IMR-90 (cell line): ENCODE data around the gene CTAGE8. TPM values are rescaled to one million over a fixed set of nuclear protein-coding genes. Genes with fewer than 3 reads are reported as not detected.
"Not testable (repeated sequence)": the region's sequence is repeated elsewhere in the genome, so short reads cannot be mapped to it uniquely, and the experiment has no call there.

ENCODE experiments used
- ATAC-seq: fragments of 200-7000 bp; cut with Tn5 transposase; 2 replicates; pipeline ENCODE4 v1.9.1; 2020; ENCODE audit warnings: low read depth, mild to moderate bottlenecking, moderate library complexity
- BruUV-seq: library from RNA; stranded (reverse); fragments of 400-500 nt; replicated peaks from 2 replicates; lab custom pipeline; 2021; lab: Mats Ljungman, UMichigan
- CTCF ChIA-PET: fragments of 300-600 bp; formaldehyde crosslinking; extraction: SDS; loops from one replicate; lab custom pipeline; 2021; ENCODE audit warnings: antibody characterized with exemption; lab: Yijun Ruan, JAX
- POLR2A ChIA-PET: fragments of 300-600 bp; sonication (Branson Sonifier 250); formaldehyde crosslinking; loops from one replicate; lab custom pipeline; 2022; ENCODE audit warnings: antibody characterized with exemption; ENCODE audit not compliant: unreplicated experiment; lab: Charles Lee
- DNase-seq: peaks from one replicate; pipeline ENCODE4 v3.0.0; 2013
- H2AFZ ChIP-seq: replicated peaks from 2 replicates; pipeline ENCODE3; 2013; ENCODE audit warnings: low read length, mild to moderate bottlenecking; ENCODE audit not compliant: poor library complexity
- H2AK5ac ChIP-seq: 2 replicates; pipeline ENCODE4 v1.6.1; 2013; ENCODE audit warnings: low read depth, low read length, inconsistent platforms
- H2AK9ac ChIP-seq: replicated peaks from 2 replicates; pipeline ENCODE3; 2013; ENCODE audit warnings: mild to moderate bottlenecking, low read depth, low read length, moderate library complexity; ENCODE audit not compliant: poor library complexity
- H2BK120ac ChIP-seq: 2 replicates; pipeline ENCODE4 v1.6.1; 2013; ENCODE audit warnings: low read depth, low read length, inconsistent platforms
- H2BK15ac ChIP-seq: 3 replicates; pipeline ENCODE4 v1.6.1; 2013; ENCODE audit warnings: low read depth, low read length, inconsistent platforms
- H2BK20ac ChIP-seq: 2 replicates; pipeline ENCODE4 v1.6.1; 2013; ENCODE audit warnings: low read depth, mild to moderate bottlenecking, inconsistent platforms, low read length, moderate library complexity
- H2BK5ac ChIP-seq: 2 replicates; pipeline ENCODE4 v1.6.1; 2013; ENCODE audit warnings: mild to moderate bottlenecking, low read depth, low read length, inconsistent platforms; ENCODE audit not compliant: poor library complexity, severe bottlenecking
- H3K14ac ChIP-seq: replicated peaks from 2 replicates; pipeline ENCODE4 v1.6.1; 2013; ENCODE audit warnings: low read depth, low read length, inconsistent platforms
- H3K18ac ChIP-seq: 2 replicates; pipeline ENCODE4 v1.6.1; 2013; ENCODE audit warnings: low read depth, low read length, control low read depth
- H3K23ac ChIP-seq: 2 replicates; pipeline ENCODE4 v1.6.1; 2013; ENCODE audit warnings: low read depth, low read length, inconsistent platforms
- H3K27ac ChIP-seq: 2 replicates; pipeline ENCODE4 v1.5.1; 2013; ENCODE audit warnings: mild to moderate bottlenecking, control low read depth, low read length; ENCODE audit not compliant: insufficient read depth
- H3K27me3 ChIP-seq: 2 replicates; pipeline ENCODE4 v1.6.1; 2013; ENCODE audit warnings: low read length; ENCODE audit not compliant: control insufficient read depth, insufficient read depth
- H3K36me3 ChIP-seq: 2 replicates; pipeline ENCODE4 v1.6.1; 2013; ENCODE audit warnings: low read length, mixed read lengths; ENCODE audit not compliant: control insufficient read depth, insufficient read depth
- H3K4ac ChIP-seq: 2 replicates; pipeline ENCODE4 v1.6.1; 2013; ENCODE audit warnings: low read depth, low read length, inconsistent platforms
- H3K4me1 ChIP-seq: 2 replicates; pipeline ENCODE4 v1.6.1; 2013; ENCODE audit warnings: low read length, mixed read lengths; ENCODE audit not compliant: control insufficient read depth, insufficient read depth
- H3K4me2 ChIP-seq: 2 replicates; pipeline ENCODE4 v1.6.1; 2013; ENCODE audit warnings: low read depth, mild to moderate bottlenecking, control low read depth, low read length, moderate library complexity
- H3K4me3 ChIP-seq: 2 replicates; pipeline ENCODE4 v1.5.1; 2013; ENCODE audit warnings: low read depth, mild to moderate bottlenecking, control low read depth, low read length, moderate library complexity; ENCODE audit not compliant: insufficient read depth
- H3K56ac ChIP-seq: 2 replicates; pipeline ENCODE4 v1.6.1; 2013; ENCODE audit warnings: low read length, inconsistent platforms; ENCODE audit not compliant: insufficient read depth; ENCODE audit errors: extremely low read depth
- H3K79me1 ChIP-seq, 2 experiments: 2 replicates each; pipeline ENCODE4 v1.6.1; 2013; ENCODE audit warnings: low read length in 2 of 2, inconsistent platforms in 1 of 2, low read depth in 1 of 2
- H3K9ac ChIP-seq: 2 replicates; pipeline ENCODE4 v1.6.1; 2013; ENCODE audit warnings: low read depth, low read length, control low read depth
- H3K9me1 ChIP-seq: 2 replicates; pipeline ENCODE4 v1.6.1; 2013; ENCODE audit warnings: low read length, inconsistent platforms; ENCODE audit not compliant: insufficient read depth
- H3K9me3 ChIP-seq: 2 replicates; pipeline ENCODE4 v1.6.1; 2013; ENCODE audit warnings: low read length; ENCODE audit not compliant: control insufficient read depth, insufficient read depth
- H4K20me1 ChIP-seq: 2 replicates; pipeline ENCODE4 v1.6.1; 2013; ENCODE audit warnings: low read length, inconsistent platforms; ENCODE audit not compliant: insufficient read depth
- H4K5ac ChIP-seq: 2 replicates; pipeline ENCODE4 v1.6.1; 2013; ENCODE audit warnings: mild to moderate bottlenecking, low read depth, low read length, control low read depth
- H4K8ac ChIP-seq, 2 experiments: 2 replicates each; pipeline ENCODE4 v1.6.1; 2013; ENCODE audit warnings: low read depth in 2 of 2, low read length in 2 of 2, control low read depth in 1 of 2, inconsistent platforms in 1 of 2
- H4K91ac ChIP-seq: 2 replicates; pipeline ENCODE4 v1.6.1; 2013; ENCODE audit warnings: low read depth, low read length, inconsistent platforms; ENCODE audit not compliant: insufficient read depth
- WGBS, 2 experiments: methylation state at CpG; one replicate each; pipeline versions ENCODE4 v1.1.5 to v1.1.7; 2013; ENCODE audit warnings: missing lambda C conversion rate in 2 of 2; ENCODE audit not compliant: insufficient read length in 1 of 2; ENCODE audit errors: extremely low coverage in 2 of 2; 5-methylcytosine and 5-hydroxymethylcytosine counted together
- dilution Hi-C: fragments of 300-500 bp; cut with HindIII; formaldehyde crosslinking; loops from one replicate; pipeline ENCODE4 v1.14.3; 2018; ENCODE audit warnings: low sequenced_read_pairs; ENCODE audit not compliant: unreplicated experiment
- in situ Hi-C: fragments of 300-500 bp; cut with MboI; formaldehyde crosslinking; loops from 3 replicates; pipeline ENCODE4 v1.14.3; 2019; ENCODE audit warnings: low sequenced_read_pairs, inconsistent platforms, mixed read lengths
- intact Hi-C: fragments of 100-400 bp; cut with micrococcal nuclease; formaldehyde crosslinking; loops from 2 replicates; pipeline ENCODE4 v1.10.0; 2022
- polyA plus RNA-seq, 3 experiments: library from polyadenylated mRNA; depleted of rRNA; stranded (reverse); fragments of >200 nt; gene quantifications; 2 replicates each; pipeline ENCODE4 v1.2.3, GENCODE V29; 2012; ENCODE audit warnings: low replicate concordance in 1 of 3
- total RNA-seq: library from RNA; depleted of rRNA; stranded (reverse); fragments of >200 nt; gene quantifications from 2 replicates; pipeline ENCODE4 v1.2.3, GENCODE V29; 2012

CTAGE8 gene
- total and polyA plus RNA-seq, 2 of the 4 experiments (the other 2 are of a cell fraction): not detected

DNA sequence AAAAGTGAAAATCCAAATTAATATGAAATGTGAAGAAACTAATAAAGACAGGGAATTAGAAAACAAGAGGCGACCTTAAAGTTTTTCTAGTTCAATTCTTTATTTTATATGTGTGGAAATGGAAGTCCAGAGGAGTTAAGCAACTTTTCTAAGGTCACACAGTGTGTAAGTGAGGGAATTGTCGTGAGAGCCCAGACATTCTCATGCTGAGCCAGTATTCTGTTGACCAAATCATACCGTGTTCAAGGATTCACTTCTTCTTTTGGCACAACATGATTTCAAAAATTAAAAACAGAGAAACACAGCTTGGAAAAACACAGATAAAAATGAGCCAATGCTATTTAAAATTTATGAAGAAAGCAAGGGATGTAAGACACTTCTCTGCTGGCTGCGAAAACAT is 42.2 kb downstream of the CTAGE8 start:
- not testable (repeated sequence) for BruUV-seq, H2BK15ac ChIP-seq

DNA sequence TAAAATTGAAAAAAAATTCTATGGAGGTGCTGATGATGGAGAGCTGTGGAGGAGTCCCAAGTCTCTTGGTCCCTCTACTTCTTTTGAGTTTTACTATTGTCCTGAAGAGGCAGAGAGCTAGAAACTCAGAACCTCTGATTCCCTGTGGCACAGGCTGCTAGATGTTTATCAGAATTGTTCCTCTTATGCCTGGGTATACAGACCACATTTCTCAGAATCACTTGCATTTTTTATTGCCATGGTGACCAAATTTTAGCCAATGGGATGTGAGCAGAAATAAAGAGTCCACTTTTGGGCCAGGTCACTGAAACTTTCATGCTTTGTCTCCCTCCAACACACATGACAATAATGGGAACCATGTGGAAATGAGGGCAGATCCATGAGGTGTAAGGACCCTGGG is 45.4 kb downstream of the CTAGE8 start:
- H3K4me3 ChIP-seq, H2BK120ac ChIP-seq, H2BK5ac ChIP-seq, POLR2A ChIA-PET, H3K14ac ChIP-seq, H2AK9ac ChIP-seq, H3K79me1 ChIP-seq, H4K91ac ChIP-seq, DNase-seq, H3K18ac ChIP-seq, H4K8ac ChIP-seq, H3K27me3 ChIP-seq, H2BK15ac ChIP-seq, H3K4me1 ChIP-seq, intact Hi-C loops, H2AK5ac ChIP-seq, H3K56ac ChIP-seq, CTCF ChIA-PET, ATAC-seq, H3K27ac ChIP-seq, H2AFZ ChIP-seq, H3K23ac ChIP-seq, H4K5ac ChIP-seq, H3K36me3 ChIP-seq, BruUV-seq, H3K9me1 ChIP-seq, dilution Hi-C loops, H2BK20ac ChIP-seq, H4K20me1 ChIP-seq, H3K4ac ChIP-seq, H3K9me3 ChIP-seq, H3K4me2 ChIP-seq, H3K9ac ChIP-seq, in situ Hi-C loops: not testable (repeated sequence)

More for the DNA sequence above, 42.2 kb downstream of the CTAGE8 start:
- intact Hi-C loops, ATAC-seq, H3K79me1 ChIP-seq, H2AK5ac ChIP-seq, H3K56ac ChIP-seq, H2BK5ac ChIP-seq, H3K9ac ChIP-seq, H3K27ac ChIP-seq, H3K9me3 ChIP-seq, H3K14ac ChIP-seq, H2AK9ac ChIP-seq, H2BK120ac ChIP-seq, H3K4me1 ChIP-seq, DNase-seq, H3K4ac ChIP-seq, H3K18ac ChIP-seq, H4K91ac ChIP-seq, H3K23ac ChIP-seq, in situ Hi-C loops, H3K4me3 ChIP-seq, POLR2A ChIA-PET, H2AFZ ChIP-seq, H4K8ac ChIP-seq, H3K36me3 ChIP-seq, H3K27me3 ChIP-seq, H4K20me1 ChIP-seq, dilution Hi-C loops, H3K9me1 ChIP-seq, H3K4me2 ChIP-seq, H4K5ac ChIP-seq, H2BK20ac ChIP-seq, CTCF ChIA-PET: not testable (repeated sequence)
- WGBS, 2 experiments: no CpG with 5 or more reads among the region's 4 CpGs
